Esophagus muscularis mucosa (tissue), 4 donors: ENCODE results near the gene NAP1L5. TPM values are rescaled to one million over a fixed set of nuclear protein-coding genes. Genes with fewer than 3 reads are reported as not detected.

ENCODE experiments used
- DNase-seq: peaks from one replicate; pipeline ENCODE4 v3.0.0-alpha.2; 2017; ENCODE audit errors: extremely low spot score
- H3K27ac ChIP-seq, 4 donors: fragments of 200-600 bp; sonication (generic); replicated peaks in 1 of 4; 1 replicate in 3 of 4; 2 replicates in 1 of 4; pipeline ENCODE4 v1.5.1; 2016 to 2019; ENCODE audit warnings: mild to moderate bottlenecking in 1 of 4
- H3K27me3 ChIP-seq, 4 donors: fragments of 200-600 bp; sonication (generic); one replicate each; pipeline versions ENCODE4 v1.5.1 to v1.6.0; 2016 to 2019
- H3K36me3 ChIP-seq, 4 donors: fragments of 200-600 bp; sonication (generic); one replicate each; pipeline ENCODE4 v1.5.1; 2016 to 2019
- H3K4me1 ChIP-seq, 4 donors: fragments of 200-600 bp; sonication (generic); one replicate each; pipeline ENCODE4 v1.5.1; 2016 to 2019
- H3K4me3 ChIP-seq, 4 donors: fragments of 200-600 bp; sonication (generic); 1 replicate in 2 of 4; 2 replicates in 2 of 4; pipeline ENCODE4 v1.5.1; 2016 to 2019; ENCODE audit warnings: mild to moderate bottlenecking in 4 of 4, moderate library complexity in 1 of 4
- H3K9me3 ChIP-seq, 4 donors: fragments of 200-600 bp; sonication (generic); 1 replicate in 3 of 4; 2 replicates in 1 of 4; pipeline ENCODE4 v1.5.1; 2016 to 2019
- CTCF ChIP-seq, 3 experiments: fragments of 200-600 bp in 2 of 3; fragments of 450-650 bp in 1 of 3; sonication (generic) in 2 of 3; IDR thresholded peaks; one replicate each; pipeline ENCODE4 v1.5.1; 2017 to 2019; ENCODE audit warnings: antibody characterized with exemption in 3 of 3, mild to moderate bottlenecking in 2 of 3, moderate library complexity in 1 of 3
- EP300 ChIP-seq: sonication (generic); formaldehyde crosslinking; IDR thresholded peaks from one replicate; pipeline ENCODE4 v1.6.1; 2017; ENCODE audit warnings: antibody characterized with exemption
- POLR2A ChIP-seq: fragments of 450-650 bp; IDR thresholded peaks from one replicate; pipeline ENCODE4 v1.6.1; 2017; ENCODE audit warnings: antibody characterized with exemption, moderate library complexity, mild to moderate bottlenecking, low read depth
- POLR2AphosphoS5 ChIP-seq, 2 donors: sonication (generic); formaldehyde crosslinking; IDR thresholded peaks; one replicate each; pipeline ENCODE4 v1.6.1; 2017; ENCODE audit warnings: antibody characterized with exemption in 2 of 2
- WGBS: methylation state at CpG from one replicate; pipeline ENCODE4 v1.1.5; 2018; 5-methylcytosine and 5-hydroxymethylcytosine counted together
- intact Hi-C: fragments of 100-400 bp; cut with DNase I; formaldehyde crosslinking; loops from one replicate; pipeline ENCODE4 v1.15.1; 2023
- total RNA-seq, 4 donors: library from RNA; depleted of rRNA; stranded (reverse); fragments of >200 nt; gene quantifications; one replicate each; pipeline versions ENCODE4 v1.1.0 to v1.2.1, GENCODE V29; 2016

Gene NAP1L5
- total RNA-seq, 4 donors from 2014 or later: 5.7 to 10.1 (median 7.8) TPM

- Histone ChIP-seq H3K36me3 (peaks cover 31 to 64% (median 51%) of the 10 kb centered on the region in 4 donors), H3K9me3 (no peaks in the 10 kb centered on the region), H3K27me3 (no peaks in the 10 kb centered on the region), H3K4me3 (no peak overlapping the region), H3K4me1 (peaks cover 34 to 57% (median 43%) of the 10 kb centered on the region in 4 donors), H3K27ac (no peak overlapping the region)
- no peak for DNase-seq
- TF ChIP-seq EP300: no peak
- TF ChIP-seq CTCF (IDR thresholded peaks at IDR 0.05): no peak
- no peak for TF ChIP-seq POLR2A
- TF ChIP-seq POLR2AphosphoS5 (IDR thresholded peaks at IDR 0.05): no peak
- intact Hi-C loops: no loop called here
- 73% methylated on average over 2 of the region's 2 CpGs for WGBS
Measured at GRCh38 chr4:88725986-88726385, 28.4 kb upstream of the NAP1L5 start.

- 92% methylated on average over 4 of the region's 4 CpGs for WGBS
- no peaks in the 10 kb centered on the region for H3K27me3 ChIP-seq
- intact Hi-C loops: no loop called here
- peaks cover 22 to 59% (median 43%) of the 10 kb centered on the region in 4 donors for H3K36me3 ChIP-seq
- H3K4me3 ChIP-seq: no peak overlapping the region
- no peaks in the 10 kb centered on the region for H3K9me3 ChIP-seq
- H3K4me1 ChIP-seq: peaks cover 38 to 65% (median 52%) of the 10 kb centered on the region in 4 donors
- DNase-seq: no peak
- H3K27ac ChIP-seq: peak overlapping the region in 1 of 4 donors; percentile 2
- no peak for TF ChIP-seq POLR2A
- no peak for TF ChIP-seq CTCF (IDR thresholded peaks at IDR 0.05)
- TF ChIP-seq POLR2AphosphoS5 (IDR thresholded peaks at IDR 0.05): no peak
- no peak for TF ChIP-seq EP300
Measured at GRCh38 chr4:88725143-88725542, 27.5 kb upstream of the NAP1L5 start.

- intact Hi-C loops: no loop called here
- Histone ChIP-seq H3K9me3 (no peaks in the 10 kb centered on the region), H3K4me1 (peaks cover 38 to 67% (median 53%) of the 10 kb centered on the region in 4 donors), H3K36me3 (peaks cover 22 to 52% (median 37%) of the 10 kb centered on the region in 4 donors), H3K27me3 (no peaks in the 10 kb centered on the region), H3K4me3 (no peak overlapping the region), H3K27ac (no peak overlapping the region)
- DNase-seq: no peak
- TF ChIP-seq POLR2A (no peak), EP300 (no peak), POLR2AphosphoS5 (IDR thresholded peaks at IDR 0.05) (no peak), CTCF (IDR thresholded peaks at IDR 0.05) (no peak)
- WGBS: 84% methylated on average over 2 of the region's 2 CpGs
Measured at GRCh38 chr4:88724406-88724805, 26.8 kb upstream of the NAP1L5 start.

- intact Hi-C loops: no loop called here
- H3K27ac ChIP-seq: peak overlapping the region in 3 of 4 donors; percentile 22 to 40 (median 23)
- peaks cover 20 to 50% (median 32%) of the 10 kb centered on the region in 4 donors for H3K36me3 ChIP-seq
- no peak overlapping the region for H3K4me3 ChIP-seq
- peaks cover 30 to 55% (median 44%) of the 10 kb centered on the region in 4 donors for H3K4me1 ChIP-seq
- TF ChIP-seq EP300 (no peak), POLR2AphosphoS5 (IDR thresholded peaks at IDR 0.05) (peak in 1 of 2 donors; percentile 23)
- peaks cover 0 to 2% (median under 1%) of the 10 kb centered on the region in 4 donors for H3K9me3 ChIP-seq
- DNase-seq: no peak
- WGBS: 95% methylated on average over 2 of the region's 2 CpGs
- H3K27me3 ChIP-seq: no peaks in the 10 kb centered on the region
Measured at GRCh38 chr4:88722828-88723227, 25.2 kb upstream of the NAP1L5 start.

GRCh38 chr4:88722276-88722780, 24.7 kb upstream of the NAP1L5 start:
- 73% methylated on average over 10 of the region's 10 CpGs for WGBS
- Histone ChIP-seq H3K27me3 (no peaks in the 10 kb centered on the region), H3K27ac (peak overlapping the region in 1 of 4 donors; percentile 23), H3K4me1 (peaks cover 25 to 51% (median 42%) of the 10 kb centered on the region in 4 donors), H3K4me3 (no peak overlapping the region), H3K9me3 (peaks cover 0 to 7% (median 5%) of the 10 kb centered on the region in 4 donors), H3K36me3 (peaks cover 20 to 50% (median 32%) of the 10 kb centered on the region in 4 donors)
- intact Hi-C loops: no loop called here
- no peak for TF ChIP-seq EP300
- TF ChIP-seq POLR2AphosphoS5 (IDR thresholded peaks at IDR 0.05): no peak
- TF ChIP-seq POLR2A: no peak
- TF ChIP-seq CTCF (IDR thresholded peaks at IDR 0.05): no peak
- no peak for DNase-seq
